Calu3 (cell line): ENCODE data around the gene RPS21. TPM values are rescaled to one million over a fixed set of nuclear protein-coding genes. Genes with fewer than 3 reads are reported as not detected.
A peak's percentile ranks its signal among the peaks of the same experiment; 100 is the strongest.

Experiments
- BruUV-seq: library from RNA; stranded (reverse); fragments of 400-500 nt; replicated peaks from 2 replicates; lab custom pipeline; 2021; lab: Mats Ljungman, UMichigan
- CTCF ChIA-PET: fragments of 300-600 bp; sonication (Branson Sonifier 250); formaldehyde crosslinking; loops from one replicate; lab custom pipeline; 2022; ENCODE audit warnings: antibody characterized with exemption; lab: Charles Lee
- DNase-seq: peaks from one replicate; pipeline ENCODE4 v3.0.0; 2022
- H3K27ac Mint-ChIP-seq: one replicate; pipeline ENCODE4 v1.8.0; 2022; ENCODE audit warnings: mixed read lengths; ENCODE audit not compliant: unreplicated experiment
- H3K27me3 Mint-ChIP-seq: one replicate; pipeline ENCODE4 v1.8.0; 2022; ENCODE audit warnings: mixed read lengths; ENCODE audit not compliant: unreplicated experiment
- H3K36me3 Mint-ChIP-seq: one replicate; pipeline ENCODE4 v1.8.0; 2022; ENCODE audit warnings: mild to moderate bottlenecking, moderate library complexity, mixed read lengths; ENCODE audit not compliant: insufficient read depth, unreplicated experiment
- H3K4me1 Mint-ChIP-seq: one replicate; pipeline ENCODE4 v1.8.0; 2022; ENCODE audit warnings: mild to moderate bottlenecking, low read depth, mixed read lengths; ENCODE audit not compliant: unreplicated experiment
- H3K4me3 Mint-ChIP-seq: one replicate; pipeline ENCODE4 v1.8.0; 2022; ENCODE audit warnings: mild to moderate bottlenecking, low read depth, moderate library complexity, mixed read lengths; ENCODE audit not compliant: unreplicated experiment
- H3K9me3 Mint-ChIP-seq: one replicate; pipeline ENCODE4 v1.8.0; 2022; ENCODE audit warnings: low read depth, mixed read lengths; ENCODE audit not compliant: unreplicated experiment
- CTCF ChIP-seq: fragments of 200-600 bp; IDR thresholded peaks from one replicate; pipeline ENCODE4 v1.8.0; 2022; ENCODE audit warnings: antibody characterized with exemption; ENCODE audit not compliant: unreplicated experiment
- intact Hi-C: fragments of 100-400 bp; cut with micrococcal nuclease; formaldehyde crosslinking; loops from one replicate; pipeline ENCODE4 v1.10.0; 2022; ENCODE audit not compliant: unreplicated experiment
- total RNA-seq: library from RNA; stranded (reverse); gene quantifications from 2 replicates; pipeline ENCODE4 v1.2.3, GENCODE V29; 2022

The RPS21 gene
- total RNA-seq, 1 experiment from 2014 or later, result 1,936 TPM

- BruUV-seq, result no TSS peak
- Mint-ChIP-seq H3K27me3 (peaks cover 11% of the 10 kb centered on the region), H3K4me1 (peaks cover 43% of the 10 kb centered on the region), H3K36me3 (peaks cover 24% of the 10 kb centered on the region), H3K27ac (peak overlapping the region; percentile 89), H3K4me3 (peak overlapping the region; percentile 85), H3K9me3 (no peaks in the 10 kb centered on the region)
- DNase-seq, result peak; percentile 82
- TF ChIP-seq CTCF, result no peak
- intact Hi-C loops, result loop anchor here (2.0 kb wide), 1 partner anchor 70 kb away; no protein-coding TSS in a partner anchor
- CTCF ChIA-PET, result interaction anchor here (1.0 to 3.0 kb wide), 3 partner anchors 12 to 241 kb away, joined by 4 to 11 read pairs (median 6); no protein-coding TSS in a partner anchor
These were observed 39.8 kb downstream of the RPS21 start for GRCh38 chr20:62426699-62427131.

GRCh38 chr20:62427172-62428001 is 40.5 kb downstream of the RPS21 start, which contains the start of gene RBBP8NL:
Gene RBBP8NL (minus strand): TSS chr20:62427539. CDS start chr20:62419647, 7,892 bp downstream.
- H3K27ac Mint-ChIP-seq, result peak within 1 kb of the TSS; percentile 89
- H3K27me3 Mint-ChIP-seq, result peaks cover 14% of the 10 kb centered on the region
- peaks cover 44% of the 10 kb centered on the region for H3K4me1 Mint-ChIP-seq
- CTCF ChIA-PET, result interaction anchor here (0.5 to 3.0 kb wide), 10 partner anchors 9 to 240 kb away, joined by 3 to 11 read pairs (median 4); no protein-coding TSS in a partner anchor
- peak within 1 kb of the TSS; percentile 85 for H3K4me3 Mint-ChIP-seq
- intact Hi-C loops, result loop anchor here (2.0 kb wide), 1 partner anchor 69 kb away; no protein-coding TSS in a partner anchor
- TF ChIP-seq CTCF, result peak; percentile 69
- peak; percentile 99 for DNase-seq
- H3K36me3 Mint-ChIP-seq, result peaks cover 24% of the 10 kb centered on the region
- no peaks in the 10 kb centered on the region for H3K9me3 Mint-ChIP-seq
- BruUV-seq, result no TSS peak

- intact Hi-C loops, result no loop called here
- no peak for TF ChIP-seq CTCF
- CTCF ChIA-PET, result interaction anchor here (0.7 to 3.0 kb wide), 4 partner anchors 14 to 189 kb away, joined by 3 to 11 read pairs (median 6); no protein-coding TSS in a partner anchor
- BruUV-seq, result no TSS peak
- Mint-ChIP-seq H3K27me3 (peaks cover 20% of the 10 kb centered on the region), H3K4me1 (peaks cover 44% of the 10 kb centered on the region), H3K27ac (no peak overlapping the region), H3K9me3 (no peaks in the 10 kb centered on the region), H3K4me3 (peak overlapping the region; percentile 85), H3K36me3 (peaks cover 24% of the 10 kb centered on the region)
- no peak for DNase-seq
These were observed 41.1 kb downstream of the RPS21 start for GRCh38 chr20:62428002-62428372.

GRCh38 chr20:62428396-62429295 is 41.7 kb downstream of the RPS21 start:
- CTCF ChIA-PET, result interaction anchor here (1.4 to 3.0 kb wide), 3 partner anchors 14 to 188 kb away, joined by 6 to 11 read pairs (median 7); no protein-coding TSS in a partner anchor
- H3K4me1 Mint-ChIP-seq, result peaks cover 44% of the 10 kb centered on the region
- peak; percentile 30 for TF ChIP-seq CTCF

More at GRCh38 chr20:62428396-62429295, 41.7 kb downstream of the RPS21 start:
- no TSS peak for BruUV-seq
- H3K27me3 Mint-ChIP-seq, result peaks cover 26% of the 10 kb centered on the region
- intact Hi-C loops, result no loop called here
- DNase-seq, result no peak
- H3K4me3 Mint-ChIP-seq, result no peak overlapping the region
- peaks cover 24% of the 10 kb centered on the region for H3K36me3 Mint-ChIP-seq
- no peaks in the 10 kb centered on the region for H3K9me3 Mint-ChIP-seq
- H3K27ac Mint-ChIP-seq, result no peak overlapping the region
